ENCODE data around the gene CARS1.

GRCh38 chr11:3043315-3043871, 13.8 kb downstream of the CARS1 start:
- TF ChIP-seq CTCF (IDR thresholded peaks at IDR 0.05): no peak
- no peak for TF ChIP-seq POLR2AphosphoS5 (IDR thresholded peaks at IDR 0.05)
- TF ChIP-seq POLR2A (IDR thresholded peaks at IDR 0.05): no peak
- TF ChIP-seq EP300 (IDR thresholded peaks at IDR 0.05): no peak

Data from suprapubic skin (tissue), 4 donors.